K562 (cell line): ENCODE measurements around the gene CENPH. TPM values are rescaled to one million over a fixed set of nuclear protein-coding genes. Genes with fewer than 3 reads are reported as not detected.

Experiments
- CAMTA2 ChIP-seq: fragments of 250-450 bp; sonication (Bioruptor Pico); conservative IDR thresholded peaks from 2 replicates; pipeline ENCODE4 v1.5.1; 2022
- ELF4 ChIP-seq: fragments of 450-650 bp; formaldehyde crosslinking; IDR thresholded peaks from 2 replicates; pipeline ENCODE4 v1.4.0; 2022; ENCODE audit warnings: missing genetic modification characterization
- HOMEZ ChIP-seq: fragments of 250-450 bp; sonication (Bioruptor Pico); IDR thresholded peaks from 2 replicates; pipeline ENCODE4 v1.4.0; 2020; ENCODE audit warnings: mild to moderate bottlenecking, moderate library complexity
- MLX ChIP-seq, 2 experiments: fragments of 450-650 bp in 1 of 2; sonication (generic) in 1 of 2; formaldehyde crosslinking; conservative IDR thresholded peaks; 2 replicates each; pipeline versions ENCODE4 v1.4.0 to v1.8.1; 2020 to 2022; ENCODE audit warnings: mild to moderate bottlenecking in 1 of 2, missing genetic modification reagents in 1 of 2
- POLR3A ChIP-seq: IDR thresholded peaks from 2 replicates; pipeline ENCODE4 v1.6.1; 2011; ENCODE audit warnings: borderline replicate concordance, mild to moderate bottlenecking, moderate library complexity; ENCODE audit not compliant: insufficient read length, insufficient read depth; ENCODE audit errors: extremely low read depth
- POU5F1 ChIP-seq: fragments of 150-350 bp; IDR thresholded peaks from 2 replicates; pipeline ENCODE4 v1.6.1; 2014; ENCODE audit warnings: borderline replicate concordance, low read length, low read depth, mild to moderate bottlenecking; ENCODE audit not compliant: partially characterized antibody
- RBM15 ChIP-seq: fragments of 200-400 bp; formaldehyde crosslinking; IDR thresholded peaks from 2 replicates; pipeline ENCODE4 v1.6.1; 2018; ENCODE audit warnings: mild to moderate bottlenecking, low read length, moderate library complexity; ENCODE audit not compliant: insufficient read depth
- SMARCB1 ChIP-seq: IDR thresholded peaks from 2 replicates; pipeline ENCODE4 v1.6.1; 2011; ENCODE audit warnings: improper control_type of control experiment, low read depth; ENCODE audit not compliant: insufficient read length
- SREBF1 ChIP-seq: fragments of 150-350 bp; IDR thresholded peaks from 2 replicates; pipeline ENCODE4 v1.6.1; 2014; ENCODE audit warnings: antibody characterized with exemption, low read depth, low read length, borderline replicate concordance
- ZBTB40 ChIP-seq, 2 experiments: fragments of 450-650 bp in 1 of 2; sonication (generic) in 1 of 2; formaldehyde crosslinking in 1 of 2; IDR thresholded peaks; 2 replicates each; pipeline versions ENCODE4 v1.7.1 to v1.9.0; 2016 to 2022; ENCODE audit warnings: inconsistent platforms in 1 of 2, mild to moderate bottlenecking in 1 of 2, missing genetic modification reagents in 1 of 2
- ZFPM2 ChIP-seq: fragments of 250-450 bp; sonication (Bioruptor Pico); IDR thresholded peaks from 2 replicates; pipeline ENCODE4 v1.5.1; 2022; ENCODE audit warnings: mild to moderate bottlenecking
- ZNF316 ChIP-seq: fragments of 450-650 bp; IDR thresholded peaks from 2 replicates; pipeline ENCODE4 v1.6.1; 2016
- polyA plus RNA-seq, 8 experiments: library from polyadenylated mRNA; depleted of rRNA in 4 of 8; stranded (reverse) in 5 of 8; unstranded in 3 of 8; fragments of >200 nt; fragmentation: Nextera tagmentation in 2 of 8; fragmentation: Illumina TruSeq in 1 of 8; extraction: Ambion mirVana in 2 of 8; extraction: Trizol in 1 of 8; gene quantifications; 2 replicates each; pipeline versions ENCODE4 v1.2.1 to v1.2.3, GENCODE V29; 2011 to 2014; ENCODE audit warnings: inconsistent platforms in 1 of 8, missing spikeins in 1 of 8
- total RNA-seq, 7 experiments: library from RNA; depleted of rRNA in 6 of 7; stranded (reverse); fragments of >200 nt in 6 of 7; fragmentation: Illumina TruSeq in 2 of 7; extraction: Trizol in 2 of 7; gene quantifications; 2 replicates each; pipeline versions ENCODE4 v1.2.1 to v1.2.3, GENCODE V29; 2011 to 2021; ENCODE audit warnings: low replicate concordance in 1 of 7
- TF ChIP-seq, protein P1 (sequence below): fragments of 250-450 bp; sonication (Bioruptor Pico); IDR thresholded peaks from 2 replicates; pipeline ENCODE4 v1.4.0; 2020; ENCODE audit warnings: mild to moderate bottlenecking, moderate library complexity

CENPH gene
- total and polyA plus RNA-seq, 9 of the 15 experiments (the other 6 are each of a cell fraction or from before 2014, with no cell fraction given) = 10.5 to 124 (median 74.9) TPM

- TF ChIP-seq MLX (CRISPR knock-in tag; conservative IDR thresholded peaks at IDR 0.05) (no peak), POU5F1 (no peak), ZNF316 (peak; percentile 88), ZFPM2 (CRISPR knock-in tag) (no peak), HOMEZ (no peak), POLR3A (no peak), SMARCB1 (no peak), RBM15 (no peak), ELF4 (CRISPR knock-in tag) (no peak), CAMTA2 (CRISPR knock-in tag) (no peak), SREBF1 (no peak), ZBTB40 (IDR thresholded peaks at IDR 0.05) (no peak), ZBTB40 (CRISPR knock-in tag; IDR thresholded peaks at IDR 0.05) (no peak)
- TF ChIP-seq, protein P1, sequence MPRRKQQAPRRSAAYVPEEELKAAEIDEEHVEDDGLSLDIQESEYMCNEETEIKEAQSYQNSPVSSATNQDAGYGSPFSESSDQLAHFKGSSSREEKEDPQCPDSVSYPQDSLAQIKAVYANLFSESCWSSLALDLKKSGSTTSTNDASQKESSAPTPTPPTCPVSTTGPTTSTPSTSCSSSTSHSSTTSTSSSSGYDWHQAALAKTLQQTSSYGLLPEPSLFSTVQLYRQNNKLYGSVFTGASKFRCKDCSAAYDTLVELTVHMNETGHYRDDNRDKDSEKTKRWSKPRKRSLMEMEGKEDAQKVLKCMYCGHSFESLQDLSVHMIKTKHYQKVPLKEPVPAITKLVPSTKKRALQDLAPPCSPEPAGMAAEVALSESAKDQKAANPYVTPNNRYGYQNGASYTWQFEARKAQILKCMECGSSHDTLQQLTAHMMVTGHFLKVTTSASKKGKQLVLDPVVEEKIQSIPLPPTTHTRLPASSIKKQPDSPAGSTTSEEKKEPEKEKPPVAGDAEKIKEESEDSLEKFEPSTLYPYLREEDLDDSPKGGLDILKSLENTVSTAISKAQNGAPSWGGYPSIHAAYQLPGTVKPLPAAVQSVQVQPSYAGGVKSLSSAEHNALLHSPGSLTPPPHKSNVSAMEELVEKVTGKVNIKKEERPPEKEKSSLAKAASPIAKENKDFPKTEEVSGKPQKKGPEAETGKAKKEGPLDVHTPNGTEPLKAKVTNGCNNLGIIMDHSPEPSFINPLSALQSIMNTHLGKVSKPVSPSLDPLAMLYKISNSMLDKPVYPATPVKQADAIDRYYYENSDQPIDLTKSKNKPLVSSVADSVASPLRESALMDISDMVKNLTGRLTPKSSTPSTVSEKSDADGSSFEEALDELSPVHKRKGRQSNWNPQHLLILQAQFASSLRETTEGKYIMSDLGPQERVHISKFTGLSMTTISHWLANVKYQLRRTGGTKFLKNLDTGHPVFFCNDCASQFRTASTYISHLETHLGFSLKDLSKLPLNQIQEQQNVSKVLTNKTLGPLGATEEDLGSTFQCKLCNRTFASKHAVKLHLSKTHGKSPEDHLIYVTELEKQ (CRISPR knock-in tag) = no peak
Measured at GRCh38 chr5:69250593-69250992, 61.2 kb downstream of the CENPH start (continued).
